OCI-M2 (cell line): ENCODE results near the gene IGFL2.
"Not testable (repeated sequence)": the region's sequence is repeated elsewhere in the genome, so short reads cannot be mapped to it uniquely, and the experiment has no call there.

Source experiments
- DNase-seq: peaks from one replicate; lab custom pipeline; 2025; ENCODE audit not compliant: unreplicated experiment; lab: John Stamatoyannopoulos, UW

The IGFL2 gene

DNA sequence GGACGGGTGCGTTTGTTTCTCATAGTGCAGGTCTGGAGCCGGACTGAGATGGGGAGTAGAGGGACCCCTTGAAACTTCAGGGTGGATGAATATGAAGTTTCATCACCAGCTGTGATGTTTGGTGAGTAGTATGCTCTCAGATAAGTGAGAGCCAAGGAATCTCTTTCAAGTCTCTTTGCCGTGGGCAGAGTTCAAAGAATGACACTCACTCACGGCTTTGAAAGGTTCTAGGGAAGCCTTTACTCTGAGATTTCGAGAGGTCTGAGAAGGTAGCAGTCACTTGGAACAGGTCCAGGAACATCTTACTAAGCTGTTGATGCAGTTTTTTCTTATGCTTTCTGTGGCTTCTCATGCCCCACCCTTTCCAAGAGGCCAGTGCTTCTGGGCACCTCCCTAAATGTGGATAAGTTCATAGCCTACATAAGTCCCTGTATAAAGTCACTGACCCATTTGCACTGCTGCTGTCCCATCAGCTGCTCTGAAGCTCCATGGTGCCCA lies at the start of gene IGFL2:
Gene IGFL2 (plus strand): TSS at position 448 of the 498 bp plus-strand sequence. CDS start 41 bp downstream, at position 489.
- DNase-seq, result no peak

- no peak for DNase-seq
Observed at GRCh38 chr19:46100344-46100743, 47.7 kb upstream of the IGFL2 start.

- no peak for DNase-seq
Observed at GRCh38 chr19:46101293-46101692, 46.7 kb upstream of the IGFL2 start.

DNA sequence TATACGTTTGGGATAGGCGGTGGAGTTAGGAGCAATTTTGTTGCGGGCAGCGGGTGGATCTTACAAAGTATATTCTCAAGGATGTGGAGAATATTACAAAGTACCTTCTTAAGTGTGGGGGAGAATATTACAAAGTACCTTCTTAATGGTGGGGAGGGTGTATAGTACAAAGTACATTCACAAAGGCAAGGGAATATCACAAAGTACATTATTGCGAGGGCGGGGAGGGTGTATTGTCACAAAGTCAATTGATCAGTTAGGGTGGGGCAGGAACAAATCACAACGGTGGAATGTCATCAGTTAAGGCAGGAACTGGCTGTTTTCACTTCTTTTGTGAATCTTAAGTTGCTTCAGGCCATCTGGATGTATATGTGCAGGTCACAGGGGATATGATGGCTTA lies 45.7 kb upstream of the IGFL2 start:
- not testable (repeated sequence) for DNase-seq

DNA sequence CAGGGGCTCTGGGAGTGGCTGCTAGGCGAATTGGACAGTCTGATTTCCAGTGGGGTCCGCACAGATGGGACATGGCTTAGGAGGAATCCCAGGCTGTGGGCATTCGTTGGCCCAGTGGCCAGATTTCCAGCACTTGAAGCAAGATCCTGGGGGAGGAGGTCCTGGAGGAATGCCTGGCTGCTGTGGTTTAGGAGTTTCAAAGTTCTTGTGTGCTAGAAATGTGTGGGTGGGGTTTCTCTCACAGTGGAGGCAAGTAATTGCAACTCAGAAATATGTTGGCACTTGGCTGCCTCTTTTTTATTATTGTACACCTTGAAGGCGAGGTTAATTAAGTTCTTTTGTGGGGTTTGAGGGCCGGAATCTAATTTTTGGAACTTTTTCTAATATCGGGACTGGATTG lies 40.7 kb upstream of the IGFL2 start:
- DNase-seq, result no peak

- DNase-seq, result no peak
Observed at GRCh38 chr19:46109876-46110275, 38.2 kb upstream of the IGFL2 start.

DNA sequence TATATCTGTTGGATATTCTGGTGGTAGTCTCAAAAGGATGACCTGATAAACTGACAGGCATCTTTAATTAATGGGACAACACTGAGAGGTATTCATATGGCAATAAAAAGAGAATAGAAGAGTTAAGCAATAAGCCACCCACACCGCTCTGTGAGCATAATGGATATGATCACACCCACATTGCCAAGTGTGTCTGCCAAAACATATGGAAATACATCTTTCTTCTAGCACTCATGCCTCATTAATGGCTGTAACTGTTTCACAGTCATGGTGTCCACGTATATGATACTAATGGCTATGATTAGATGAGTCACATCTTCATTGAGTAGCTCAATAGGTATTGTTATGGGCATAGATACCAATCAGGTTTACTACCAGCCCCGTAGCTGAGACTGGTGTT lies 36.7 kb upstream of the IGFL2 start:
- no peak for DNase-seq

GRCh38 chr19:46112527-46112926 lies 35.5 kb upstream of the IGFL2 start:
- DNase-seq, result no peak

- no peak for DNase-seq
Observed at GRCh38 chr19:46113726-46114125, 34.3 kb upstream of the IGFL2 start.

DNA sequence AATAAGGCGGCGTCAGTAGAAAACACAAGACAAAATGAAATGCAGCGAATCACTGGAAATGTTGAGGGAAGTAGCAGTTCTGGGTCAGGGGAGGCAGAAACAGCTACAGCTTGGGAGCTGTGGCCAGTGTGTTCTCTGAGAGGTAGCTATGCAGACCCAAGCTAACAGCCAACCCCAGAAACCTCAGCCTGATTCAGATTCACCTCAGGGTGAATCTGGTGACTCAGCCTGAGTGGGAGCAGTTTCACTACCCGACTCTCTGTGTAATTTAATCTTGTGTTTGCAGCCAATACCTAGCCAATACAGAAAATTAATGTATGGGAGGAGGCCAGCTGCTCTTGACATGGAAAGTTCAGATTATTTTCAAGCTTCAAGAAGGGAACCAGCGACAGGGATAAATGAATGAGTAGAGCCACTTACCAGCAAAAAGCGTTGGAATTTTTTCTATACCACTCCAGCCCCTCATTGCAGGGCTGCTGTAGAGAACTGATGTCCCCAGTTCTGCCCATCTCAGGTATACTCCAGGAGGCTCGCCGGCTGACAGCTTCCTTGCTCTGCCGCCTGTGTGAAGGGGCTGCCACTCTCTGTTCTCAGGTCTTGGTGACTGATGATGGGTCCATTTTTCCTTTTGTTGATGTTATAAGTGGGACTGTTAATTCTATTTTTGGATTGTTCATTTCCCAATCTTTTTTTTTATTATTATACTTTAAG lies 32.5 kb upstream of the IGFL2 start:
- no peak for DNase-seq

DNA sequence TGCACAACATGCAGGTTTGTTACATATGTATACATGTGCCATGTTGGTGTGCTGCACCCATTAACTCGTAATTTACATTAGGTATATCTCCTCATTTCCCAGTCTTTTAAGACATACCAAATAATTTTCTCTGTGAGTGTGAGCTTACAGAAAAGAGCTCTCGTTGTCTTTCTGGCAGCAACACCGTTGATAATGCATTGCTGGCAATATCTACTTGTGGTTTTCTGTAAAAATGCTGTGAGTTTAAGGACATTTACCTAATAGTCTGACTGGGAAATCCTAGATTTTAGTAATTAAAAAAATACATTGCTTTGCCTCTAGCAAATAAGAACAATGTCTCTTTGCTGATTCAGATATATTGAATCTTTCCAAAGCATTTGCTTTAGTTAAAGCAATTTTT lies 31.9 kb upstream of the IGFL2 start:
- no peak for DNase-seq

- no peak for DNase-seq
Observed at GRCh38 chr19:46118136-46118535, 29.9 kb upstream of the IGFL2 start.

DNA sequence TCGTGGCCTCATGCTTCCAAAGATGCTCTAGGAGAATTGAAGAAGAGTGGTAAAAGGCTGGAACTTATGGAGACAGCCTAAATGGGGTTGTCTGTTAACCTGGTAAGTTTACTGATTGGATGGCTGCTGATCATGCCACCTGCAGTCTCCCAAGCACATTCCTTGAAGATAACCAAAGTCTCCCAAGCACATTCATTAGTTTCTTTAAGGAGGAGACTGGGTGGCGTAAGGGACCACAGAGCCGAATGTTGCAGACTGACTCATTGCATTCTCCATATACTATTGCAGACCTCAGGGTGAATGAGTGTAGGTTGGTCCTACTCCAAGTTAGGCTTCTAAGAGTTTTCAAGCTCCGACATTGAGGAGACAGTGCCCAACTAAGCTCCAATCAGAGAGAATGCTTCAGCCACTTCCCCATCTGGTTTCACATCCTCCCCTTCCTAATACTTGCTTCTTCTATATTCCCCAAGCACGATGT lies 23.4 kb upstream of the IGFL2 start, which contains the start of gene IGFL3:
Gene IGFL3 (minus strand): TSS at position 51 of the 478 bp plus-strand sequence. CDS start 39 bp downstream, at position 12.
- DNase-seq, result no peak

- DNase-seq, result no peak
Observed at GRCh38 chr19:46125447-46125846, 22.6 kb upstream of the IGFL2 start.

- DNase-seq, result no peak
Observed at GRCh38 chr19:46126086-46126580, 21.9 kb upstream of the IGFL2 start.

DNA sequence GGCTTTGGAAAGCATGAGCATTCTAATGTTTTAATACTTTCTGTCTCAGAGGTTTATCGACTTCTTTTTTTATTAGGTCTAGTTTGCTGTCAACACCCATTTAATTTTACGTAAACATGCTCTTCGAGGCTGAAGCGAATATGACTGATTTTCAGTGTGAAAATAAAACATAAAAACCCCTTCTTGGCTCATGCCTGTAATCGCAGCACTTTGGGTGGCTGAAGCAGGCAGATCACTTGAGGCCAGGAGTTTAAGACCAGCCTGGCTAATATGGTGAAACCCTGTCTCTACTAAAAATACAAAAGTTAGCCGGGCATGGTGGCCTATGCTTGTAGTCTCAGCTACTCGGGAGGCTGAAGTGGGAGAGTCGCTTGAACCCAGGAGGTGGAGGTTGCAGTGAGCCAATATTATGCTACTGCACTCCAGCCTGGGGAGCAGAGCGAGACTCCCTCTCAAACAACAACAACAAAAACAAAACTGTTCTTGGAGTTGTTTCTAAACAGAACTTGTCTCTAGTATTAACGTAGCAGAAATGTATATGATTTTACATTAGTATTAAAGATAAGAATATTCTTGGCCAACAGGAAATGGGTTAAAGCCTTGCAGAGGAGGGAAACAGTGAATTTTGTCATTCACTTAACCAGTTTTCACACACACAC lies 16.4 kb upstream of the IGFL2 start:
- DNase-seq, result no peak

- no peak for DNase-seq
Observed at GRCh38 chr19:46132508-46133100, 15.4 kb upstream of the IGFL2 start.

DNA sequence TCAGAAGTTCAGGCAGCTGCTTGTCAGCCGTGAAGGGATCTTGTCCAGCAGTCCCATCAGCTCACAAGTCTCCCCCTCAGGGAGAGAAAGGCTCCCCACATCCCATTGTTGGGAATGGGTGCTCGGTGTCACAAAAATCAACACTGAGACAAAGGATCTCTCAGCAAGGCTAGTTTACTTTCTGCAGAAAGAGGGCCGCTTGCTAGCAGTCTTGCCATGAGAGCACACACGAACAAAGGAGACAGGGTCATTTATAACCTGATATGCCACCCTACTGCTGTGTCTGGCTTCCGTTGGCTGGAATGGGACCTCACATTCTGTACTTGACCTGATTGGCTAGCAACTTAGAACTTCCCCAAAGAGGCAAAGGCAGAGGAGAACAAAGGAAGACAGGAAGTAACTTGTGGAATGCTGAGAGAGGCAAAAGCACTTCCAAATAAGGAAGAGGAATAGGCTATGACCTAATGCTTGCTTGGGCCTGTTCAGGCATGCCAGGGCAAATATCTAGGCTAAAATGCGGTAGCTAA lies 14.9 kb upstream of the IGFL2 start:
- no peak for DNase-seq

- DNase-seq, result no peak
Observed at GRCh38 chr19:46133777-46134241, 14.2 kb upstream of the IGFL2 start.

GRCh38 chr19:46134527-46134926 lies 13.5 kb upstream of the IGFL2 start:
- DNase-seq, result no peak

GRCh38 chr19:46137915-46138473 lies 10.0 kb upstream of the IGFL2 start:
- no peak for DNase-seq
